ENCODE measurements around the gene NUS1.
"Not testable (repeated sequence)": the region's sequence is repeated elsewhere in the genome, so short reads cannot be mapped to it uniquely, and the experiment has no call there.

NUS1 gene

DNA sequence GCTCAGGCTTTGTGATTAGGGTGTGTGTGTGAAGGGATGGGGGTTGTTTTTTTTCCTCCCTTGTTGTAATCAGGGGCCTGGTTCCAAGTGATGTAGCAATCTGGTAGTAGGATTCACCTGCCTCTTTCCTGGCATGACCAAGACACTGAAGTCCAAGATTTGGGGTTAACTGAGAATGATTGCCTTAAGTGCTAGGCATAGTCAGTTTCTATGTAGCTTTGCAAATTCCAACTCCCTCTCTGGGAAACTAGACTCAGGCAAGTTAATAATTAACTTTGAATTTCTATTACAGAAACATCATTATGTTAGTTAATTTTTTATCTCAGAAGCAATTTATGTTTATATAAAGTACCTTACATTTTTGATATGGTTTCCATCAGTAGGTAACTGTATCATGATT lies 43.6 kb downstream of the NUS1 start:
- no peak overlapping the region for H3K9ac ChIP-seq (ENCODE audit: low read length)
- H3K9me3 ChIP-seq (ENCODE audit: control insufficient read depth, low read length) = no peaks in the 10 kb centered on the region
- no peaks in the 10 kb centered on the region for H3K4me1 ChIP-seq (ENCODE audit: control insufficient read depth, insufficient read depth, low read length)
- no peaks in the 10 kb centered on the region for H3K27me3 ChIP-seq (replicated peaks; ENCODE audit: control insufficient read depth, insufficient read depth, low read length)
- H3K4me3 ChIP-seq (ENCODE audit: low read length) = no peak overlapping the region
- no peaks in the 10 kb centered on the region for H3K36me3 ChIP-seq (ENCODE audit: control insufficient read depth, insufficient read depth, low read length, severe bottlenecking)
- no peak for DNase-seq (ENCODE audit: low read depth)

DNA sequence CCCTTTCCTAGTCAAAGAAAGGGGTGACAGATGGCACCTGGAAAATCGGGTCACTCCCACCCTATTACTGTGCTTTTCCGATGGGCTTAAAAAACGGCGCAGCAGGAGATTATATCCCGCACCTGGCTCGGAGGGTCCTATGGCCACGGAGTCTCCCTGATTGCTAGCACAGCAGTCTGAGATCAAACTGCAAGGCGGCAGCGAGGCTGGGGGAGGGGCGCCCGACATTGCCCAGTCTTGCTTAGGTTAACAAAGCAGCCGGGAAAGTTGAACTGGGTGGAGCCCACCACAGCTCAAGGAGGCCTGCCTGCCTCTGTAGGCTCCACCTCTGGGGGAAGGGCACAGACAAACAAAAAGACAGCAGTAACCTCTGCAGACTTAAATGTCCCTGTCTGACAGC lies 46.3 kb downstream of the NUS1 start:
- H3K27me3 ChIP-seq (replicated peaks; ENCODE audit: control insufficient read depth, insufficient read depth, low read length); DNase-seq (ENCODE audit: low read depth); H3K4me1 ChIP-seq (ENCODE audit: control insufficient read depth, insufficient read depth, low read length); H3K9me3 ChIP-seq (ENCODE audit: control insufficient read depth, low read length); H3K4me3 ChIP-seq (ENCODE audit: low read length); H3K9ac ChIP-seq (ENCODE audit: low read length); H3K36me3 ChIP-seq (ENCODE audit: control insufficient read depth, insufficient read depth, low read length, severe bottlenecking): not testable (repeated sequence)

DNA sequence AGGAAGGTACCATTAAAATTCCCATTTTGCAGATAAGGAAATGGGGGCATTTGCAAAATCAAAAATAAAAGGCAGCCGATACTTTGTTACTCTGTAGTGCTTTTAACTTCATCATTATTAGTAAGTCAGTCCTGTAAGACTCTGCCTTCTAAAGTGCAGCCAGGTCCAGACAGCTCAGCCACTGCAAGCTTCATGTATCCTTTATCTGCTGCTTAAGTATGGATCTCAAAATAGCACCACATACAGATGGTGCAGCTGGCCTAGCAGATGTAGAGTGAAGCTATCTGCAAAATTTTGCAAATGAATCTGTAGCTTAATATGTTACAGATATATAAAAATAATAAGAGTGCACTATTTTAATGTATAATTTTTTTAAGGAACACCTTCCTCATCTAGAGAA lies 53.4 kb downstream of the NUS1 start:
- no peak overlapping the region for H3K4me3 ChIP-seq (ENCODE audit: low read length)
- DNase-seq (ENCODE audit: low read depth) = no peak
- no peaks in the 10 kb centered on the region for H3K27me3 ChIP-seq (replicated peaks; ENCODE audit: control insufficient read depth, insufficient read depth, low read length)
- no peak overlapping the region for H3K9ac ChIP-seq (ENCODE audit: low read length)
- H3K9me3 ChIP-seq (ENCODE audit: control insufficient read depth, low read length) = no peaks in the 10 kb centered on the region
- no peaks in the 10 kb centered on the region for H3K36me3 ChIP-seq (ENCODE audit: control insufficient read depth, insufficient read depth, low read length, severe bottlenecking)
- no peaks in the 10 kb centered on the region for H3K4me1 ChIP-seq (ENCODE audit: control insufficient read depth, insufficient read depth, low read length)

- no peak for DNase-seq (ENCODE audit: low read depth)
- Histone ChIP-seq H3K36me3 (ENCODE audit: control insufficient read depth, insufficient read depth, low read length, severe bottlenecking) (no peaks in the 10 kb centered on the region), H3K9ac (ENCODE audit: low read length) (no peak overlapping the region), H3K4me1 (ENCODE audit: control insufficient read depth, insufficient read depth, low read length) (no peaks in the 10 kb centered on the region), H3K27me3 (replicated peaks; ENCODE audit: control insufficient read depth, insufficient read depth, low read length) (no peaks in the 10 kb centered on the region), H3K9me3 (ENCODE audit: control insufficient read depth, low read length) (no peaks in the 10 kb centered on the region), H3K4me3 (ENCODE audit: low read length) (no peak overlapping the region)
Measured at GRCh38 chr6:117729613-117730012, 54.3 kb downstream of the NUS1 start.

DNA sequence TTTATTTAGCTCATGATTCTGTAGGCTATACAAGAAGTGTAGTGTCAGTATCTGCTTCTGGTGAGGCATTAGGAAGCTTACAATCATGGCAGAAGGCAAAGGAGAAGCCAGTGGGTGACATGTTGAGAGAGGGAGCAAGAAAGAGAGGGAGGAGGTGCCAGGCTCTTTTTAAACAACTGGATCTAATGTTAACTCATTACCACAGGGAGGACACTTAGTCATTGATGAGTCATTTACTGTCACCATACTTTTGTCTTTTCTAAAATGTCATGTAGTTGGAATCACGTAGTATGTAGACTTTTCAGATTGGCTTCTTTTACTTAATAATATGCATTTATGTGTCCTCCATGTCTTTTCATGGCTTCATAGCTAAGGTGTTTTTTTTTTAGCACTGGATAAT lies 58.1 kb downstream of the NUS1 start:
- Histone ChIP-seq H3K36me3 (ENCODE audit: control insufficient read depth, insufficient read depth, low read length, severe bottlenecking) (no peaks in the 10 kb centered on the region), H3K9ac (ENCODE audit: low read length) (no peak overlapping the region), H3K4me1 (ENCODE audit: control insufficient read depth, insufficient read depth, low read length) (no peaks in the 10 kb centered on the region), H3K27me3 (replicated peaks; ENCODE audit: control insufficient read depth, insufficient read depth, low read length) (no peaks in the 10 kb centered on the region), H3K9me3 (ENCODE audit: control insufficient read depth, low read length) (no peaks in the 10 kb centered on the region), H3K4me3 (ENCODE audit: low read length) (no peak overlapping the region)
- no peak for DNase-seq (ENCODE audit: low read depth)

DNA sequence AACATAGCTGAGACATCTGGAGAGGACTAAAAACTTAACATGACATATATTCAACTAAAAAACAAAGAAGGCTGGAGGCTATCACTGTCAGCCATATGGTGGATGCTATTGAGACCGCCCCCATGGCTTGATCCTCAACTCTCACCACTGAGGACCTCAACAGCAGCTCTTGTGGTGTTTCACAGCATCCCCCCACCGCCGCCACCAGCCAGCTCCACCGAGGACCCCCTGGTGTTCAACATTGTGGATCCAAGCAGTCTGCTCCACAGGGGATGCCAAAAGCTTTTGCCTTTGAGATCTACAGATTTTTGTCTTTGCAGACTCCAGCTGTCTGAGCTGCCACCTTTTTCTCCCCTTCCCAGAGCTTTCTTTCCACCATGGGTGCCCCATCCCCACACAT lies 64.6 kb downstream of the NUS1 start:
- no peak overlapping the region for H3K4me3 ChIP-seq (ENCODE audit: low read length)

DNA sequence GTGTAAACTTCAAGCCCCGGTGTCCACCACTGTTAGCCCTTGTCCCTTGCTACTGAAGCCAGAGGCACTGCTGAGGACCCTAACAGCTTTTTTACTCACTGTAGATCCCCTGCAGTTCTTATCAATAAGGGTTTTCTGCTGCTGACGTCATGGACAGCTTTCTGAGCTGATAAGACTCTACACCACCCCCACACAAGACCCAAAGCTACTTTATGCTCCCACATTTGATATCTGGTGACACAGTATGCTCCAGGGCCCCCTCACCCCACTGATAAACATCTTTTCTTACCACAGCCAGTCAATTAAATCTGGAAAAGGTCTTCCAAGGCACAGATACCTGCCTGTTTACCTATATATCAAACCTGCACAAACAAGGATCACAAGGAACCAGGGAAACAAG lies 65.3 kb downstream of the NUS1 start:
- Histone ChIP-seq H3K9me3 (ENCODE audit: control insufficient read depth, low read length) (peaks cover 13% of the 10 kb centered on the region), H3K9ac (ENCODE audit: low read length) (no peak overlapping the region), H3K36me3 (ENCODE audit: control insufficient read depth, insufficient read depth, low read length, severe bottlenecking) (no peaks in the 10 kb centered on the region), H3K4me1 (ENCODE audit: control insufficient read depth, insufficient read depth, low read length) (no peaks in the 10 kb centered on the region), H3K4me3 (ENCODE audit: low read length) (no peak overlapping the region), H3K27me3 (replicated peaks; ENCODE audit: control insufficient read depth, insufficient read depth, low read length) (no peaks in the 10 kb centered on the region)
- DNase-seq (ENCODE audit: low read depth) = no peak

More for the DNA sequence above, 64.6 kb downstream of the NUS1 start:
- Histone ChIP-seq H3K4me1 (ENCODE audit: control insufficient read depth, insufficient read depth, low read length) (no peaks in the 10 kb centered on the region), H3K27me3 (replicated peaks; ENCODE audit: control insufficient read depth, insufficient read depth, low read length) (no peaks in the 10 kb centered on the region), H3K36me3 (ENCODE audit: control insufficient read depth, insufficient read depth, low read length, severe bottlenecking) (no peaks in the 10 kb centered on the region), H3K9ac (ENCODE audit: low read length) (no peak overlapping the region), H3K9me3 (ENCODE audit: control insufficient read depth, low read length) (peaks cover 13% of the 10 kb centered on the region)
- DNase-seq (ENCODE audit: low read depth) = no peak

- not testable (repeated sequence) for H3K9me3 ChIP-seq (ENCODE audit: control insufficient read depth, low read length); H3K4me3 ChIP-seq (ENCODE audit: low read length); H3K36me3 ChIP-seq (ENCODE audit: control insufficient read depth, insufficient read depth, low read length, severe bottlenecking); H3K4me1 ChIP-seq (ENCODE audit: control insufficient read depth, insufficient read depth, low read length); DNase-seq (ENCODE audit: low read depth); H3K27me3 ChIP-seq (replicated peaks; ENCODE audit: control insufficient read depth, insufficient read depth, low read length); H3K9ac ChIP-seq (ENCODE audit: low read length)
Measured at GRCh38 chr6:117750675-117751074, 75.4 kb downstream of the NUS1 start.

All from adipocyte (in vitro differentiated cells).